GM23248 (cell line): Measurements from ENCODE around the gene NAXD.

Experiments used
- EZH2 ChIP-seq: fragments of 200-600 bp; sonication (generic); IDR thresholded peaks from 2 replicates; pipeline ENCODE4 v1.6.1; 2018; ENCODE audit warnings: antibody characterized with exemption, mild to moderate bottlenecking; ENCODE audit not compliant: insufficient read depth, poor library complexity, severe bottlenecking
- EZH2phosphoT487 ChIP-seq: fragments of 200-600 bp; sonication (generic); IDR thresholded peaks from 2 replicates; pipeline ENCODE4 v1.6.1; 2018; ENCODE audit warnings: antibody characterized with exemption, moderate library complexity, mild to moderate bottlenecking, low read depth; ENCODE audit not compliant: insufficient read depth

DNA sequence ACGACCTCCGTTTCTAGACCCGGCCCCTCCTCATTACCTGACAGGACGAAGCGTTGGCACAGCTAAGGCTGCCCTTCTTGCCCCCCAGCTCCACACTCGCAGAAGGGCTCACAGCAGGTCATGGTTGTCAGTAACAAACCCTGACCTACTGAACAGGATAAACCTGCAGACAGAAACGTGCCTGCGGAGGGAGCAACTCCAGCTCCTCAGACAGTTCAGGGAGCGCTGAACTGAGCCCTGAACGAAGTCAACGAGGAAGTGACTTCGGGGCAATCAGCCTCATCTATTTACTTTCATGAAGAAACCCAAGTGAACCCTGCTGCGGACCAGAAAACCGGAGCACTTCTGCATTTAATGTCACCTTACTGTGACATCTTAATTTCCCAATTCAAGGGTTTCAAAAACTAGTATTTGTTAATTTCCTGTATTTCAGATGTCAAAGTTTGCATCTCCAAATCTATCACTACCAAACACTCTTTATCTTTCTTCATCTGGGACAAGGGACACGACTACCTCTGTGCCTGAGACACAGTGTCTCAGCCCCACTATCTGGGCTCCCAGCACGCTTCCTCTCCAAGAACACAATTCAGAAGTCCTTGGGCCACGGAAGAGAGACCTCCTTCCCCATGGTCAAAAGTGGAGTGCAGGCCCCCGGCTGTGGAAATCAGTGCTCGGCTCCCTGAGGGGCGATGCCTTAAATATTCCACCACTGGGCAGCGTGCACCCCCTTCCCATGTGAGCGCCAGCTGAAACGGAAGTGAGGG, 50.3 kb downstream of the NAXD start:
- no peak for TF ChIP-seq EZH2phosphoT487
- TF ChIP-seq EZH2 = no peak
